ENCODE measurements around the gene ARHGEF4. TPM values are rescaled to one million over a fixed set of nuclear protein-coding genes. Genes with fewer than 3 reads are reported as not detected.
"Not testable (repeated sequence)": the region's sequence is repeated elsewhere in the genome, so short reads cannot be mapped to it uniquely, and the experiment has no call there.

ARHGEF4 gene
- total RNA-seq, 1 experiment from 2014 or later = 4.2 TPM

DNA sequence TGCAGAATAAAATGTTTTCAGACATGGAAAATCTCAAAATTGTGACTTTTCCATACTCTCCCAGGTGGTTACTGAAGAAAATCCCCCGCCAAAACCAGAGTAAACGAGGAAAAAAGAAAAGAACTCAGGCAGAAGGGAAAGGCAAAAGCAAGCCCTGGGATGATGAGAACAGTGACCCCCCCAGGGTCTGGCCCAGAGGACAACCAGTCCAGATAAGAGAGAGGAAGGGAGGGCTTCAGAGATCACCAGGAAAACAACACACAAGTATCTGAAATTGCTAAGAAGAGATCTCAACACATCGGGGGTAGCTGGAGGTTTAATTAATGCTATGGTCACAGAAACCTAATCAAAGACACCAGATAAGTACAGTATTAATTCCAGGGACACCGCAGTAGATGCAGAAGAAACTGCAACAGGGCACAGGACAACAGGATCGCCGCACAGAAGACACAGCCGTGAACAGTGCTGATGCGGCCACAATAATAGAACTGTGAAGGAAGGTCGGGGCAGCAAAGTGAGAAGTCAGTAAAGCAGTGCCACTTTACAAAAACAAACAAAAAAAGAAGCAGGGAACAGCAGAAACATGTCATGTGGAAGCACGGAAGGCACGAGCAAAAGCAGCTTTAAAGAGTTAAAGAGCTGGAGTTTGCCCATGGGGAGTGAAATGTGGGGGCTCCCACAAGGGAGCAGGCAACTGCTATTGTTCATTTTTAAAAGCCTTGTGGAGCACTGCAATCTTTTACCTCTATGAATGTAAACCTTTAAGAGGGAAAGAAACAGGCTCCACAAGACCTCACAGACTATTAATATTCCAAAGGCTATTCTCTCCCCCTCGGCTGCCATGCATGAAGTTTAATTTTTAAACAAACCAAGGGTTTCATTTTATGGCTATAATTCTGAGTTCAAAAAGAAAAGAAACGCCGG is 228.1 kb downstream of the ARHGEF4 start:
- no peak for DNase-seq (ENCODE audit: extremely low read depth, low read depth)

DNA sequence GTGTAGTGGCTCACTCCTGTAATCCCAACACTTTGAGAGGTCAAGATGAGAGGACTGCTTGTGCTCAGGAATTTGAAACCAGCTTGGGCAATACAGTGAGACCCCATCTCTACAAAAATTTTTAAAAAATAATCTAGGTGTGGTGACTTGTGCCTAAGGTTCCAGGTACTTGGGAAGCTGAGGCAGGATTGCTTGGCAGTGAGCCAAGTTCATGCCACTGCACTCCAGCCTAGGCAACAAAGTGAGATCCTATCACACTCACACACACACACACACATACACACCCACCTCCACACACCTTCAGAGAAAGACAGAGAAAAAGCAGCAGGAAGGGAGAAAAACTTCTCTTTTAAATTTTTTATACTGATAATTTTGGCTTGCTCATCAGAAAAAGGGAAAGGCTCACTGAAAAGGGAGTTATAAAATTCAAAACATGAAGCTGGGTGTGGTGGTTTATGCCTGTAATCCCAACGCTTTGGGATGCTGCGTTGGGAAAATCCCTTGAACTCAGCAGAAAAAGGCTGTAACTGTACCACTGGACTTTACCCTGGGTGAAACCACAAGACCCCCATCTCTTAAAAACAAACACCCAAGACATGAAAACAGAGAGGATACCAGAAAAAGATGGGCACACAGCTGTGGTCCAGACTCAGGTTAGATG is 230.9 kb downstream of the ARHGEF4 start:
- DNase-seq (ENCODE audit: extremely low read depth, low read depth) = no peak

DNA sequence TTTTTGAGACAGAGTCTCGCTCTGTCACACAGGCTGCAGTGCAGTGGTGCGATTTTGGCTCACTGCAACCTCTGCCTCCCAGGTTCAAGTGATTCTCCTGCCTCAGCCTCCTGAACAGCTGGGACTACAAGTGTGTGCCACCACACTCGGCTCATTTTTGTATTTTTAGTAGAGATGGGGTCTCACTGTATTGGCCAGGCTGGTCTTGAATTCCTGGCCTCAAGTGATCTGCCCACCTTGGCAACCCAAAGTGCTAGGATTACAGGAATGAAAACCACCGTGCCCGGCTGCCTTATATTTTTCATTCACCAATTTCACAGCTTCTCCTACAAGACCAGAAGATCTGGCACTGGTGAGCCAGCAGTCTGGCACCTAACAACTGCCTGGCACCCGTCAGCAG is 231.5 kb downstream of the ARHGEF4 start:
- DNase-seq (ENCODE audit: extremely low read depth, low read depth) = not testable (repeated sequence)

DNA sequence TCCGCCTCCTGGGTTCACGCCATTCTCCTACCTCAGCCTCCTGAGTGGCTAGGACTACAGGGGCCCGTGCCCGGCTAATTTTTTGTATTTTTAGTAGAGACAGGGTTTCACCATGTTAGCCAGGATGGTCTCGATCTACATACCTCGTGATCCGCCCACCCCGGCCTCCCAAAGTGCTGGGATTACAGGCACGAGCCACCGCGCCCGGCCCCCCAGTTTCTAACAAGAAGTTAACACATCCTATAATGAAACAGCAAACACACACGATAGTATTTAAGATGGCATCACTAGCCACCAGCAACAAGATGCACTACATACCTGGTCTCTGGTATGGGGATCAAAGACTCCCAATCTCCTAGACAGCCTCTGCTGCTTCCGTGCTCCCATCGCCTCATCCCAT is 238.9 kb downstream of the ARHGEF4 start:
- DNase-seq (ENCODE audit: extremely low read depth, low read depth) = not testable (repeated sequence)

DNA sequence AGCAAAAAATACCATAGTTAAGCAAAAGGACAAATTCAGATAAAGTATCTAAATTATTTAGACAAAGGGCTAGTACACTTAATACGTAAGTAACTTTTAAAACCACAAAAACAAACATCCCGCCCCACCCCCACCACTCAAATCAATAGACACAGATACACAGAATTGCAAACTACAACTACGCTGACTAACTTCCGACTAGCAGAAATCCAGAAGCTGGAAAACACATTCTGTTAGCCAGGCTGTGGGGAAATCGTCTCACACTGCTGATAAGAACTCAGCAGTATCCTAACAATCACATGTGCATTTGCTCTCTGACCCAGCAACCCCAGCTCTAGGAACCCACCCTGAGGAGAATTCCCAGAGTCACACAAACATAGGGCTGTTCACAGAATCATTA is 240.0 kb downstream of the ARHGEF4 start:
- DNase-seq (ENCODE audit: extremely low read depth, low read depth) = no peak

DNA sequence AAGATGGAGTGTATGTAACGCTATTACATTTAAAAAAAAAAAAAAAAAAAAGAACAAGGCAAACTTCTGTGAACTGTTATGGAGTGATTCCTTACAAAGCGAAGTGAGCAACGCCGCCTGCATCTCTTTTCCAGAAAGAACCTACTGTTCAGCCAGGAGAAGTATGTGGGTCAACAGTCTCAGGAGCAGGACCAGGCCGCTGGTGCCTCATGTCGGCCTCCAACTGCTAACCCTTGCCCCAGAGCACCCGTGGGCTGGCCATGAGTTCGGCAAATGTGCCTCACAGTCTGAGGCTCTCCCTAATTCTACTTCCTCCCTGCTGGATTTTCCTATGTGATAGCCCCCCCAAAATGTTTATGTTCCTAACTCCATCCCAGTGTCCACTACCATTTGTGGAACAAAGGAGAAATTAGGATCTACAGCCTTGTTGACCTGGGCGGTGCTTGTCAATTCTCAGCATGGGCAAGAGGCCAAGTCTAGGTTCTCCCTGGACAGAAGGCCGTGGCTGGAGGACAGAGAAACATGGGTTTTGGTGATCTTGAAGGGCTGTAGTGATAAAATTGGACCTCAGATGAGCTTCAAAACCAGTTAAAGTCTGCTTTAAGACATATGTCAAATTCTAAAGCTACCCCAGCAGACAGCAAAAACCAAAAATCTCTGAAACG is 240.6 kb downstream of the ARHGEF4 start:
- no peak for DNase-seq (ENCODE audit: extremely low read depth, low read depth)

DNA sequence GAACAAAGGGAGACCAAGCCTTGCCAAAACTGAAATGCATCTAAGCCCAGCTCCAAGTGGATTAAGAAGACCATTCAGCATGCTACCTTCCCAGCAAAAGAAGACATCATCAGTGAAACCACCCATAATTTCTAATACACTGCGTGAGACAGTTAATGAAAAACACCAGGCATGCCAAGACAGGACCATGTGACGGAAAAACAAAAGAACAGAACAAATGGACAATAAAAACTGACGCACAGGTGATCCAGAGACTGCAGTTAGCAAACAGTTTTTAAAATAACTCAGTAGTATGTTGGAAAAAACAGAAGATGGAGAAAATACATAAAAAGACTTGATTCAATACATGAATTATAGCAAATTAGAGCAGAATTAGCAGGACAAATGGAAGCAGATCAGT is 241.3 kb downstream of the ARHGEF4 start:
- DNase-seq (ENCODE audit: extremely low read depth, low read depth) = no peak

DNA sequence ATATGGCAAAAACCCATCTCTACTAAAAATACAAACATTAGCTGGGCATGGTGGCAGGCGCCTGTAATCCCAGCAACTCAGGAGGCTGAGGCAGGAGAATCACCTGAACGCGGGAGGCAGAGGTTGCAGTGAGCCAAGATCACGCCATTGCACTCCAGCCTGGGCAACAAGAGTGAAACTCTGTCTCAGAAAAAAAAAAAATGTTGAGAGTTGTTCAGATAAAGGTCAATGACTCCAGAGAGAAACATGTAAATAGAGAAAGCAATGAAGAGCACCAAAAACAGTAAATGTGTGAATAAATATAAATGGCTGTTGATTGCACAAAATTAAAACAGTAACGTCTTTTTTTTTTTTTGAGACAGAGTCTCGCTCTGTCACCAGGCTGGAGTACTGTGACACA is 243.2 kb downstream of the ARHGEF4 start:
- not testable (repeated sequence) for DNase-seq (ENCODE audit: extremely low read depth, low read depth)

DNA sequence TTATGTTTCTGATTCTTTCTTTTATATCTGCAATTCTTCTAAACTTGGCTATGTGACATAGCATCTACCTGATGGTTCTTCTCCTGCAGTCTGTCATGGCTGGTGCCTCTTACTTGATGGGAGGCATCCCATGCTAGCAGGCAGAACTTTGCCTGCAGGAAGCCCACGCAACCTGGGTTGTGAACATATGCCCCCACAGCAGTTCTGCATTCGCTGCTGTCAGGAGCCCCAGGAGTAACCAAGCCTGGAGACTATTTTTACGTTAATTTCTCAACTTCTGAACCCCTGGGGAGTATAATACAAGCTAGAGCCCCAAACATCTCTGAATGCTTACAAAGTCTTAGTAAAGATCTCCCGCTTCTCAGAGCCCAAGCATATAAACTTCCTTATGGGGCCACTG is 244.5 kb downstream of the ARHGEF4 start:
- no peak for DNase-seq (ENCODE audit: extremely low read depth, low read depth)

DNA sequence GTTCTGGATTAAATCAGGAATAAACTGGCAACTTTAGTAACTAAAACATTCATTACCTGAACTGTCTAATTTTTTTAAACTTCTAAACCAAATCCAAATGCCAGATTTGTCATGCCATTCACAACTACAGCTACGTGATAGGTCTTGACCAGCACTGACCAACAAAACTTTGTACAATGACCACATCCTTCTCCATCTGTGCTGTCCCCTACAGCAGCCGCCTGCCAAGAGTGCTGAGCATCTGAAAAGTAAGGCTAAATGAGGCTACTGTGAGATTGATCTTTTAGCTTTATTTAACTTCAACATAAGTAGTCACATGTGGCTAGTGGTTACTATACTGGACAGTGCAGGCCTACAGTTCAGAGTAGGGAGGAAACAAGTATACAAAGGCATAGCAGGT is 248.9 kb downstream of the ARHGEF4 start:
- no peak for DNase-seq (ENCODE audit: extremely low read depth, low read depth)

DNA sequence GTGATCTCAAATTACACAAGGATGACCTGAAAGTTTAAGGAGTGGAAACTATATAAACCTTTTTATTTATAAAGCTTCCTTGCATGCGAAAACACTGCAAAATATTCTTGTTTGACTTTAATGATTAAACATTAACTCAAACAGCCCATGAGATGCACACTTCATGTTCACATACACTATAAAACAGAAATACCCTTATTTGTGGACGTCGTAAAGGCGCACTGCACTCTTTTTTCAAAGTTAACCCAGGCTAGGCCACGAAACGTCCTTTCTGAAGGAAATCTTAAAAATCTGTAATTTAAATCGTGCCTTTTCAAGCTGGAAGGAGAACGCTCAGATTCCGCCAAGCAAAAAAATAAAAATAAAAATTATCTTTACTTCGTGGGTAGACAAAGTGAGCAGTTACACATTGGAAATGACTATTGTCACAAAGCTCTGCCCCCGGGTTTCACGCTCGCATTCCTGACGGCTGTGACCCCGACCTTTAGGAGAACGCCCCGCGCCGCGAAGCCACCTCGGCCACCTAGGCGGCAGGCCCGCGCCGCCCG is 255.8 kb downstream of the ARHGEF4 start:
- DNase-seq (ENCODE audit: extremely low read depth, low read depth) = no peak

DNA sequence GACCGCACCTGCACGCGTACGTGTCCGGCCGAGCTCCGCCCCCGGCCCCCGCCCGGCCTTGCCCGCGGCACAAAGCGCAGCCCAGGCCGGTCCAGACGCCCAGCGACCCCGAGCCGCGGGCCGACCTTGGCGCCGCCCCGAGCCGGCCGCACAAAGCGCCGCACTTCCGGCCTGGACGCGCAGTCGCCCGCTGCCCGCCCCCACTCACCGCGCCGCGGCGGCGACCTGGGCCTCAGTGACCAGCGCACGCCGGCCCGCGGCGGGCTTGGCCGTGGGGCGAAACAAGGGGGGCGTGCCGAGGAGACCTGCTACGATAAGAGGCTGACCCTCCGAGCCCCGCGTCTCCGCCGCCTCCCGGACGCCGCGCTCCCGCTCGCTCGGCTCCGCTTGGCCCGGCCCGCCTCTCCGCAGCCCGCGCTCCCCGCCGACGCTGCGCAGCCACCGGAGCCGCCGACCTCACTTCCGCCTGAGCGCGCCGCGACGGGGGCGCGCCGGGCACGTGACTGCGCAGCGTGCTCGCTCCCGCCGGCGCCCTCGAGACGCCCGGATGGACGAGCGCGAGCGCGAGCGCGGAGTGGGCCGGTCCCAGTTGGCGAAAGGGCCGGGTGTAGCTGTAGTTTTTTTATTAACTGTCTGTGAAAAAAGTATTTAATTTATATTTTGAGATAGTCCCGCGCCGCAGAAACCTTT is 256.4 kb downstream of the ARHGEF4 start, which contains the start of gene FAM168B:
Gene FAM168B (minus strand): TSS at position 455 of the 690 bp plus-strand sequence. CDS start 10,814 bp downstream, outside the sequence.
- peak; percentile 83 for DNase-seq (ENCODE audit: extremely low read depth, low read depth)

DNA sequence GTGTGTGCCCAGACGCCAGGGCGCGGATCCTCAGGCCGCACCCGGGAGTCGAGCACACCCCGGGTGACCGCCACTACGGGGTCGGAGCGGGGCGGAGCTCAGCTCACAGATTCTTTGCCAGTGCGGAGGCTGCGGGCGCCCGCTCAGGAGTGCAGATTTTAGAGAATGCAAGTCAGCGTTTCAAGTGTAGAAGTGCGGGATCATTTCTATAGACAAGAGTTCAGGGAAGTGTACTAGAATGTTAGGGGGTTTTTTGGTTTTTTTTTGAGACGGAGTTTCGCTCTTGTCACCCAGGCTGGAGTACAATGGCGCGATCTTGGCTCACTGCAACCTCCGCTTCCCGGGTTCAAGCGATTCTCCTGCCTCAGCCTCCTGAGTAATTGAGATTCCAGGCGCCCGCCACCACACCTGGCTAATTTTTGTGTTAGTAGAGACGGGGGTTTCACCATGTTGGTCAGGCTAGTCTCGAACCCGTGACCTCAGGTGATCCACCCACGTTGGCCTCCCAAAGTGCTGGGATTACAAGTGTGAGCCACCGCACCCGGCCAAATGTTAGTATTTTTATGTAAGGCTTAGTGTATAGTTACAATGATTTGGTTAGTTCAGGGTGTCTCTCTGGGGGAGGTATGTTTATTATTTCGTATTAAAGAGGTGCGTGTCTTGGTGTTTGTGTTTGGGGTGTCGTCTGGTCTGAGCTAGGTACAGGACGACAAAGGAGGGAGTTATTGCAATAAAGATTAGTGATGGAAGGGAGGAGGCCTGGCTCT is 257.2 kb downstream of the ARHGEF4 start:
- DNase-seq (ENCODE audit: extremely low read depth, low read depth) = no peak

DNA sequence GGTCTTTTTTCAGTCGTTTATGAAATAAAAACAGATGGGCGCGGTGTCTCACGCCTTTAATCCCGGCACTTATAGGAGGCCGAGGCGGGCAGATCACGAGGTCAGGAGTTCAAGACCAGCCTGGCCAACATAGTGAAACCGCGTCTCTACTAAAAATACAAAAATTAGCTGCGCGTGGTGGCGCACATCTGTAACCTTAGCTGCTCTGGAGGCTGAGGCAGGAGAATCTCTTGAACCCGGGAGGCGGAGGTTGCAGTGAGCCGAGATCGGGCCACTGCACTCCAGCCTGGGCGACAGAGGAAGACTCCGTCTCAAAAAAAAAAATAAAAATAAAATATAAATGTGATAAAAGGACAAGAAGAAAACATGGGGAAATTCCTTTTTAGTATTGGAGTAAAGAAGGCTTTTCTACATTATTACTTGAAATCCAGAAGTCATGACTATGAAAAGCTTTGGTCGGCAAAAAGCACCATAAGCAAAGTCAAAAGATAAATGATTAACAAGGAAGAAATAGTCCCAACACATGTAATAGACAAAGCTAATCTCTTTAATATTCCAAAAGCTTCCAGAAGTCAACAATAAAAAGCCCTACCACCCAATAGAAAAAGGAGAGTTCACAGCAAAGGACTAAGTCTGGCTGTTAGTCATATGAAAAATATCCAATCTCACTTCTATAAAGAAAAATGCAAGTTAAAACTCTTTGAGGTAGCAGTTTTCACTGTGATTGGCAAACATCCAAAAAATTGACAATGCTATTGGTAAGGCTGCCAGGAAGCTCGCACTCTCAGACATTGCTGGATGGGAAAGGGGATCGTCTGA is 258.0 kb downstream of the ARHGEF4 start:
- no peak for DNase-seq (ENCODE audit: extremely low read depth, low read depth)

Small RNAs within 50 kb of the gene (small RNA-seq; reads per million reads assigned to genes)
- gene RF00423 = 0 reads per million in 2 experiments

Other genes with a start within 250 kb of the ARHGEF4 start
- not detected in 2 replicates for gene CFC1, start 237.3 kb upstream of the ARHGEF4 start, total RNA-seq (2014; rRNA removed; shearing (Covaris generic))
- gene POTEJ, start 225.5 kb upstream of the ARHGEF4 start, total RNA-seq (2014; rRNA removed; shearing (Covaris generic)) = not detected in 2 replicates
- gene GPR148, start 107.8 kb upstream of the ARHGEF4 start, total RNA-seq (2014; rRNA removed; shearing (Covaris generic)) = not detected in 2 replicates
- not detected in 2 replicates for gene AMER3, start 81.4 kb upstream of the ARHGEF4 start, total RNA-seq (2014; rRNA removed; shearing (Covaris generic))